Sigmoid colon (tissue), 4 donors: ENCODE measurements around the gene RHBDF2.

ENCODE experiments used
- CTCF ChIP-seq, 4 experiments: fragments of 450-650 bp in 3 of 4; fragments of 200-600 bp in 1 of 4; IDR thresholded peaks; one replicate each; pipeline ENCODE4 v1.5.1; 2016 to 2019; ENCODE audit warnings: antibody characterized with exemption in 4 of 4, mild to moderate bottlenecking in 3 of 4, moderate library complexity in 2 of 4
- EP300 ChIP-seq, 4 donors: sonication (generic); formaldehyde crosslinking; IDR thresholded peaks; one replicate each; pipeline ENCODE4 v1.6.1; 2017; ENCODE audit warnings: antibody characterized with exemption in 4 of 4
- POLR2A ChIP-seq, 2 donors: fragments of 450-650 bp; IDR thresholded peaks; one replicate each; pipeline ENCODE4 v1.6.1; 2016; ENCODE audit warnings: antibody characterized with exemption in 2 of 2, mild to moderate bottlenecking in 2 of 2, moderate library complexity in 2 of 2

- TF ChIP-seq EP300 (IDR thresholded peaks at IDR 0.05) (no peak), CTCF (IDR thresholded peaks at IDR 0.05) (no peak), POLR2A (IDR thresholded peaks at IDR 0.05) (no peak)
Observed at GRCh38 chr17:76496464-76496863, 4.8 kb downstream of the RHBDF2 start.
